Measurements from ENCODE around the gene GNAI3. TPM values are rescaled to one million over a fixed set of nuclear protein-coding genes. Genes with fewer than 3 reads are reported as not detected.

GNAI3 gene
- total RNA-seq, 6 experiments from 2014 or later: 10.6 to 11.7 (median 11.2) TPM

GRCh38 chr1:109626682-109627408 lies 78.4 kb downstream of the GNAI3 start:
- peaks cover 42% of the 10 kb centered on the region for H3K4me1 Mint-ChIP-seq (ENCODE audit: low read depth)
- H3K27me3 Mint-ChIP-seq (ENCODE audit: insufficient read depth): no peaks in the 10 kb centered on the region; the same call in 1 of the 2 replicates
- TF ChIP-seq CTCF (IDR thresholded peaks at IDR 0.05): no peak
- H3K4me3 Mint-ChIP-seq: no peak overlapping the region
- DNase-seq: no peak
- peaks cover 31% of the 10 kb centered on the region for H3K36me3 Mint-ChIP-seq (ENCODE audit: low read depth)
- H3K9me3 Mint-ChIP-seq: no peaks in the 10 kb centered on the region
- peak overlapping the region; percentile 69; the same call in 1 of the 2 replicates for H3K27ac Mint-ChIP-seq

- Mint-ChIP-seq H3K9me3 (no peaks in the 10 kb centered on the region), H3K4me3 (no peak overlapping the region), H3K36me3 (ENCODE audit: low read depth) (peaks cover 27% of the 10 kb centered on the region), H3K27me3 (ENCODE audit: insufficient read depth) (no peaks in the 10 kb centered on the region; the same call in none of the 2 replicates), H3K4me1 (ENCODE audit: low read depth) (peaks cover 32% of the 10 kb centered on the region), H3K27ac (peak overlapping the region; percentile 27; the same call in 1 of the 2 replicates)
- no peak for DNase-seq
- no peak for TF ChIP-seq CTCF (IDR thresholded peaks at IDR 0.05)
Measured at GRCh38 chr1:109627692-109628399, 79.4 kb downstream of the GNAI3 start.

- Mint-ChIP-seq H3K4me1 (ENCODE audit: low read depth) (peaks cover 23% of the 10 kb centered on the region), H3K36me3 (ENCODE audit: low read depth) (peaks cover 27% of the 10 kb centered on the region), H3K9me3 (no peaks in the 10 kb centered on the region), H3K27me3 (ENCODE audit: insufficient read depth) (no peaks in the 10 kb centered on the region; the same call in none of the 2 replicates), H3K27ac (peak overlapping the region; percentile 41), H3K4me3 (no peak overlapping the region)
- DNase-seq: no peak
- no peak for TF ChIP-seq CTCF (IDR thresholded peaks at IDR 0.05)
Measured at GRCh38 chr1:109628540-109629321, 80.3 kb downstream of the GNAI3 start.

GRCh38 chr1:109629372-109630030 lies 81.1 kb downstream of the GNAI3 start:
- peaks cover 21% of the 10 kb centered on the region for H3K4me1 Mint-ChIP-seq (ENCODE audit: low read depth)
- H3K9me3 Mint-ChIP-seq: no peaks in the 10 kb centered on the region
- TF ChIP-seq CTCF (IDR thresholded peaks at IDR 0.05): no peak
- peaks cover 30% of the 10 kb centered on the region for H3K36me3 Mint-ChIP-seq (ENCODE audit: low read depth)
- no peaks in the 10 kb centered on the region; the same call in none of the 2 replicates for H3K27me3 Mint-ChIP-seq (ENCODE audit: insufficient read depth)
- H3K4me3 Mint-ChIP-seq: no peak overlapping the region
- no peak for DNase-seq
- H3K27ac Mint-ChIP-seq: no peak overlapping the region; the same call in 1 of the 2 replicates

Measured in HFFc6 (cell line).